Peyer's patch (tissue), 4 donors: ENCODE measurements around the gene GMCL2. TPM values are rescaled to one million over a fixed set of nuclear protein-coding genes. Genes with fewer than 3 reads are reported as not detected.

Experiments
- DNase-seq, 3 donors: peaks; one replicate each; pipeline ENCODE4 v3.0.0-alpha.2; 2017 to 2019
- H3K27ac ChIP-seq, 4 donors: fragments of 200-600 bp; sonication (generic); one replicate each; pipeline ENCODE4 v1.5.1; 2016 to 2019
- H3K27me3 ChIP-seq, 2 donors: fragments of 200-600 bp; sonication (generic); one replicate each; pipeline ENCODE4 v1.5.1; 2019
- H3K36me3 ChIP-seq, 3 donors: fragments of 200-600 bp; sonication (generic); one replicate each; pipeline ENCODE4 v1.5.1; 2016 to 2019
- H3K4me1 ChIP-seq, 4 donors: fragments of 200-600 bp; sonication (generic); one replicate each; pipeline ENCODE4 v1.5.1; 2016 to 2019
- H3K4me3 ChIP-seq, 4 donors: fragments of 200-600 bp; sonication (generic); 1 replicate in 3 of 4; 2 replicates in 1 of 4; pipeline ENCODE4 v1.5.1; 2016 to 2019; ENCODE audit warnings: mild to moderate bottlenecking in 1 of 4
- H3K9me3 ChIP-seq, 4 donors: fragments of 200-600 bp; sonication (generic); one replicate each; pipeline ENCODE4 v1.5.1; 2016 to 2019; ENCODE audit warnings: mild to moderate bottlenecking in 1 of 4
- POLR2A ChIP-seq, 2 donors: fragments of 450-650 bp; IDR thresholded peaks; one replicate each; pipeline ENCODE4 v1.5.1; 2017; ENCODE audit warnings: antibody characterized with exemption in 2 of 2, mild to moderate bottlenecking in 2 of 2, moderate library complexity in 2 of 2
- total RNA-seq, 4 donors: library from RNA; depleted of rRNA; stranded (reverse); fragments of >200 nt; gene quantifications; one replicate each; pipeline ENCODE4 v1.1.0, GENCODE V29; 2016
- TF ChIP-seq, protein P1 (sequence below), 6 experiments: fragments of 450-650 bp in 4 of 6; fragments of 200-600 bp in 2 of 6; sonication (generic) in 1 of 6; IDR thresholded peaks; one replicate each; pipeline ENCODE4 v1.5.1; 2017 to 2019; ENCODE audit warnings: antibody characterized with exemption in 6 of 6, mild to moderate bottlenecking in 3 of 6, moderate library complexity in 1 of 6

Gene GMCL2
- total RNA-seq, 4 donors from 2014 or later, result not detected

- H3K27me3 ChIP-seq, result no peaks in the 10 kb centered on the region
- H3K4me1 ChIP-seq, result peaks cover 3 to 41% (median 13%) of the 10 kb centered on the region in 4 donors
- H3K4me3 ChIP-seq, result peak overlapping the region; percentile 87 to 100 (median 93)
- TF ChIP-seq POLR2A (IDR thresholded peaks at IDR 0.05), result peak; percentile 68 to 80
- TF ChIP-seq, protein P1, sequence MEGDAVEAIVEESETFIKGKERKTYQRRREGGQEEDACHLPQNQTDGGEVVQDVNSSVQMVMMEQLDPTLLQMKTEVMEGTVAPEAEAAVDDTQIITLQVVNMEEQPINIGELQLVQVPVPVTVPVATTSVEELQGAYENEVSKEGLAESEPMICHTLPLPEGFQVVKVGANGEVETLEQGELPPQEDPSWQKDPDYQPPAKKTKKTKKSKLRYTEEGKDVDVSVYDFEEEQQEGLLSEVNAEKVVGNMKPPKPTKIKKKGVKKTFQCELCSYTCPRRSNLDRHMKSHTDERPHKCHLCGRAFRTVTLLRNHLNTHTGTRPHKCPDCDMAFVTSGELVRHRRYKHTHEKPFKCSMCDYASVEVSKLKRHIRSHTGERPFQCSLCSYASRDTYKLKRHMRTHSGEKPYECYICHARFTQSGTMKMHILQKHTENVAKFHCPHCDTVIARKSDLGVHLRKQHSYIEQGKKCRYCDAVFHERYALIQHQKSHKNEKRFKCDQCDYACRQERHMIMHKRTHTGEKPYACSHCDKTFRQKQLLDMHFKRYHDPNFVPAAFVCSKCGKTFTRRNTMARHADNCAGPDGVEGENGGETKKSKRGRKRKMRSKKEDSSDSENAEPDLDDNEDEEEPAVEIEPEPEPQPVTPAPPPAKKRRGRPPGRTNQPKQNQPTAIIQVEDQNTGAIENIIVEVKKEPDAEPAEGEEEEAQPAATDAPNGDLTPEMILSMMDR (IDR thresholded peaks at IDR 0.05), result peak in 1 of 6 experiments; percentile 3
- H3K36me3 ChIP-seq, result peaks cover 0 to 37% (median 0%) of the 10 kb centered on the region in 3 donors
- H3K27ac ChIP-seq, result peak overlapping the region; percentile 97 to 99 (median 98)
- peak; percentile 82 to 94 (median 92) for DNase-seq
- H3K9me3 ChIP-seq, result no peaks in the 10 kb centered on the region
These were observed 18.0 kb upstream of the GMCL2 start for GRCh38 chr5:178204935-178205748.

DNA sequence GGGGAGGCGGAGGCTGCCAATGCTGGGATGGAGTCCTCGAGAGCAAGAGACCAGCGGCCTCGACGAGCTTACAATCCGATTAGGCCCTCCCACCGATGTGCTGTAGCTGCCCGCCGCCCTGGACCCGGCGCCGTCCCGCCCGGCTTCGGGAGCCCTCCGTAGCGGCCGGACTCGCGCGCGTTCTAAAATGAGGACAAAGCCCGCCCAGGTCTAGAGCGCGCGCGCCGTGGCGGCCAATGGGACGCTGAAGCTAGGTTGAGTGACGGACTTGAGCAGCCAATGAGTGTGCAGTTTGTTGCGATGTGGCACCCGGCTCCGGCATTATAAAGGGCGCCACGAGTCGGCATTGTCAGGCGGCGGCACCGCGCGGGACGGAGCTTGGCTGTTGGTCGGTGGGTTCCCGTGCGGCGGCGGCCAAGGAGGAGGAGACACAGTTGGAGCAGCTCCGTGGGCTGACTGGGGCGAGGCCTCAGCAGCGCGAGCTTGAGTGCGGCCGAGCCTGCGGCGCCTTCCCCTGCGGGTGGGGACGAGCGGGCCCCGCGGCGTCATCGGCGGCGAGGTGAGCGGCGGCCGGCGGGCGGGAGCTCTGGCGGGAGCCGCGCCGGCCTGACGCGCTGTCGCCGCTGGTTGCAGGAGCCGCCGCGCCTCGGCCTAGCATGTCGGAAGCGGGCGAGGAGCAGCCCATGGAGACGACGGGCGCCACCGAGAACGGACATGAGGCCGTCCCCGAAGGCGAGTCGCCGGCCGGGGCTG lies 17.2 kb upstream of the GMCL2 start, which contains the start of gene HNRNPAB:
HNRNPAB (plus strand) TSS at position 352 of the 753 bp plus-strand sequence; CDS start at position 657, 305 bp downstream.
- Histone ChIP-seq H3K4me1 (peaks cover 3 to 36% (median 13%) of the 10 kb centered on the region in 4 donors), H3K9me3 (no peaks in the 10 kb centered on the region), H3K27ac (peak within 1 kb of the TSS; percentile 97 to 99 (median 98)), H3K27me3 (no peaks in the 10 kb centered on the region), H3K36me3 (peaks cover 0 to 29% (median 0%) of the 10 kb centered on the region in 3 donors), H3K4me3 (peak within 1 kb of the TSS; percentile 87 to 100 (median 93))
- peak; percentile 97 to 98 (median 97) for DNase-seq
- TF ChIP-seq, protein P1 (IDR thresholded peaks at IDR 0.05), result peak in 2 of 6 experiments; percentile 3 to 13
- TF ChIP-seq POLR2A (IDR thresholded peaks at IDR 0.05), result peak; percentile 100

- peak overlapping the region; percentile 87 to 100 (median 93) for H3K4me3 ChIP-seq
- no peaks in the 10 kb centered on the region for H3K27me3 ChIP-seq
- peak overlapping the region; percentile 97 to 99 (median 98) for H3K27ac ChIP-seq
- no peak for DNase-seq
- no peaks in the 10 kb centered on the region for H3K9me3 ChIP-seq
- H3K4me1 ChIP-seq, result peaks cover 3 to 30% (median 12%) of the 10 kb centered on the region in 4 donors
- H3K36me3 ChIP-seq, result peaks cover 0 to 23% (median 0%) of the 10 kb centered on the region in 3 donors
- TF ChIP-seq POLR2A (IDR thresholded peaks at IDR 0.05), result no peak
- TF ChIP-seq, protein P1 (IDR thresholded peaks at IDR 0.05), result no peak
These were observed 16.6 kb upstream of the GMCL2 start for GRCh38 chr5:178203670-178204181.

DNA sequence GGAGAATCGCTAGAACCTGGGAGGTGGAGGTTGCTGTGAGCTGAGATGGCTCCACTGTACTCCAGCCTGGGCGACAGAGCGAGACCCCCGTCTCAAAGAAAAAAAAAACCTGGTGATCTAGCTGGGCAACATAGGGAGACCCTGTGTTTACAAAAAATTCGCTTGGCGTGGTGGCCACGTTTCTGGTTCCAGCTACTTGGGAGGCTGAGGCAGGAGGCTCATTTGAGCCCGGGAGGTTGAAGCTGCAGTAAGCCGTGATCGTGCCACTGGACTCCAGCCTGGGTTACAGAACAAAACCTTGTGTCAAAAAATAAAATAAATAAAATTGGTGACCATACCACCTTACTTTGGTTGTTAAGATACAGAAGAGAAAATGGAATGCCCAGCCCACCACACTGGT lies 15.4 kb upstream of the GMCL2 start:
- TF ChIP-seq POLR2A (IDR thresholded peaks at IDR 0.05), result no peak
- TF ChIP-seq, protein P1 (IDR thresholded peaks at IDR 0.05), result no peak
- Histone ChIP-seq H3K9me3 (no peaks in the 10 kb centered on the region), H3K4me1 (peaks cover 3 to 18% (median 10%) of the 10 kb centered on the region in 4 donors), H3K27me3 (no peaks in the 10 kb centered on the region), H3K4me3 (no peak overlapping the region), H3K27ac (no peak overlapping the region), H3K36me3 (peaks cover 0 to 12% (median 0%) of the 10 kb centered on the region in 3 donors)
- no peak for DNase-seq

DNA sequence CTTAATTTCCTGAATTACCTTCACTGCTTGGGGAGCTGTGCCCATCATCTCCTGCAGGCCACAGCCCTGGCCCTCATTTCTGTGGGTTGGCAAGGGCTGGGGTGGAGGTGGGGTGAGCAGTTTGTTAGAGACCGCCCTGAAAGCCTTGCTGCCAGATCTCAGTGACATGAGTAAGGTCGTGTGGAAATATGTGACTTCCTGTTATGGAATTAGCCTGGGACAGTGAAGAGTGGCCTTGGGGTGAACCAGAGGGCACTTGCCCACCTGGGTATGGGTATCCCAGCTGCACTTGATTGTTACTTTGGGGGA lies 14.7 kb upstream of the GMCL2 start:
- H3K27me3 ChIP-seq, result no peaks in the 10 kb centered on the region
- no peak overlapping the region for H3K4me3 ChIP-seq
- H3K9me3 ChIP-seq, result no peaks in the 10 kb centered on the region
- TF ChIP-seq POLR2A (IDR thresholded peaks at IDR 0.05), result no peak
- TF ChIP-seq, protein P1 (IDR thresholded peaks at IDR 0.05), result no peak
- no peak overlapping the region for H3K27ac ChIP-seq
- H3K36me3 ChIP-seq, result peaks cover 0 to 6% (median 0%) of the 10 kb centered on the region in 3 donors
- H3K4me1 ChIP-seq, result peaks cover 2 to 11% (median 7%) of the 10 kb centered on the region in 4 donors
- DNase-seq, result no peak
